ENCODE data around the gene POLDIP3.
"Not testable (repeated sequence)": the region's sequence is repeated elsewhere in the genome, so short reads cannot be mapped to it uniquely, and the experiment has no call there.

Gene POLDIP3

GRCh38 chr22:42565956-42566355 lies 48.7 kb downstream of the POLDIP3 start:
- no peak for TF ChIP-seq CTCF (IDR thresholded peaks at IDR 0.05; ENCODE audit: insufficient read depth, low read length, missing control alignments)
- POLR2A ChIA-PET = interaction anchor here (1.1 kb wide), 1 partner anchor 60 kb away, joined by 4 read pairs; no protein-coding TSS in a partner anchor

DNA sequence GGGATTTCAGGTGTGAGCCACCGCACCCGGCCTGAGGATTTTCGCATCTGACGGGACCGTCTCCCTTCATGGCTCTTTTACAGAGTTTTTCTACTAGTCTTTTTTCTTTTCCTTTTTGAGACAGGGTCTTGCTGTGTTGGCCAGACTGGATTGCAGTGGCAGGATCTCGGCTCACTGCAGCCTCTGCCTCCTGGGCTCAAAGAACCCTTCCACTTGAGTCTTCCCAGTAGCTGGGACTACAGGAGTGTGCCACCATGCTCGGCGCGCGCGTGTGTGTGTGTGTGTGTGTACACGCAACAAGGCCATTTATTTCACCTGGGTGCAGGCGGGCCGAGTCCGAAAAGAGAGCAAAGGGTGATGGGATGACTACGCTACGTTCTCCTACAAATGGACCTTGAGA lies 50.0 kb downstream of the POLDIP3 start:
- DNase-seq (ENCODE audit: low read depth, low spot score) = no peak
- no peak for TF ChIP-seq CTCF (IDR thresholded peaks at IDR 0.05; ENCODE audit: insufficient read depth, low read length, missing control alignments)
- H3K4me3 ChIP-seq (ENCODE audit: low read depth, low read length) = no peak overlapping the region
- ChIA-PET CTCF (no interaction called here), POLR2A (no interaction called here)

More at GRCh38 chr22:42565956-42566355, 48.7 kb downstream of the POLDIP3 start:
- CTCF ChIA-PET = no interaction called here
- DNase-seq (ENCODE audit: low read depth, low spot score) = no peak
- no peak overlapping the region for H3K4me3 ChIP-seq (ENCODE audit: low read depth, low read length)

GRCh38 chr22:42563943-42564342 lies 50.7 kb downstream of the POLDIP3 start:
- DNase-seq (ENCODE audit: low read depth, low spot score); POLR2A ChIA-PET; H3K4me3 ChIP-seq (ENCODE audit: low read depth, low read length); CTCF ChIA-PET: not testable (repeated sequence)

DNA sequence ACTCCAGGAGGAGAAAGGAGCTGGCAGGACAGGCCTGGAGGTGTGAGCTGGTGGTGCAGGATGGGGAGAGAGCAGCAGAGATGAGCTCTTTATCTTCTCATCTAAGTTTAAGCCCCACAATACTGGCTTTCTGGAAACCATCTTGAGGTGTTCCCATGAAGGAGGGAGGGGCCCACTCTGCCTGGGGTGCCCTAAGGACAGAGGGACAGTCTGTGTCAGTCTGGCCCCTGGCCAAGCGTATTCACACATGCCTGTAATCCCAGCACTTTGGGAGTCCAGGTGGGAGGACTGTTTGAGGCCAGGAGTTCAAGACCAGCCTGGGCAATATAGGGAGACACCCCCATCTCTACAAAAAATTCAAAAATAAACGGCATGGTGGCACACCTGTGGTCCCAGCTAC lies 52.0 kb downstream of the POLDIP3 start:
- TF ChIP-seq CTCF (IDR thresholded peaks at IDR 0.05; ENCODE audit: insufficient read depth, low read length, missing control alignments) = no peak
- CTCF ChIA-PET = no interaction called here
- POLR2A ChIA-PET = no interaction called here
- no peak overlapping the region for H3K4me3 ChIP-seq (ENCODE audit: low read depth, low read length)
- DNase-seq (ENCODE audit: low read depth, low spot score) = no peak

- DNase-seq (ENCODE audit: low read depth, low spot score) = no peak
- ChIA-PET CTCF (interaction anchor here (1.0 kb wide), 1 partner anchor 10 kb away, joined by 4 read pairs; no protein-coding TSS in a partner anchor), POLR2A (no interaction called here)
- no peak overlapping the region for H3K4me3 ChIP-seq (ENCODE audit: low read depth, low read length)
- TF ChIP-seq CTCF (IDR thresholded peaks at IDR 0.05; ENCODE audit: insufficient read depth, low read length, missing control alignments) = no peak
These were observed 52.4 kb downstream of the POLDIP3 start for GRCh38 chr22:42562279-42562678.

- TF ChIP-seq CTCF (IDR thresholded peaks at IDR 0.05; ENCODE audit: insufficient read depth, low read length, missing control alignments) = no peak
- CTCF ChIA-PET = interaction anchor here (1.0 kb wide), 1 partner anchor 10 kb away, joined by 4 read pairs; no protein-coding TSS in a partner anchor
- H3K4me3 ChIP-seq (ENCODE audit: low read depth, low read length) = no peak overlapping the region
- POLR2A ChIA-PET = no interaction called here
- DNase-seq (ENCODE audit: low read depth, low spot score) = no peak
These were observed 52.8 kb downstream of the POLDIP3 start for GRCh38 chr22:42561856-42562255.

GRCh38 chr22:42560781-42561180 lies 53.9 kb downstream of the POLDIP3 start:
- no peak overlapping the region for H3K4me3 ChIP-seq (ENCODE audit: low read depth, low read length)
- peak; percentile 21 for TF ChIP-seq CTCF (IDR thresholded peaks at IDR 0.05; ENCODE audit: insufficient read depth, low read length, missing control alignments)
- no peak for DNase-seq (ENCODE audit: low read depth, low spot score)
- ChIA-PET POLR2A (interaction anchor here (0.7 kb wide), 1 partner anchor 475 kb away, joined by 3 read pairs; no protein-coding TSS in a partner anchor), CTCF (interaction anchor here (0.6 to 1.2 kb wide), 2 partner anchors 16 to 529 kb away, joined by 3 read pairs; no protein-coding TSS in a partner anchor)
